Activated naive CD4-positive, alpha-beta T cell treated with anti-CD3 and anti-CD28 coated beads, Interleukin-2, amount 50 U/mL, for 16 hours (primary cell): ENCODE data around the gene IL27RA.

Source experiments
- DNase-seq: peaks from one replicate; pipeline ENCODE4 v3.0.0-alpha.2; 2020

The IL27RA gene

DNA sequence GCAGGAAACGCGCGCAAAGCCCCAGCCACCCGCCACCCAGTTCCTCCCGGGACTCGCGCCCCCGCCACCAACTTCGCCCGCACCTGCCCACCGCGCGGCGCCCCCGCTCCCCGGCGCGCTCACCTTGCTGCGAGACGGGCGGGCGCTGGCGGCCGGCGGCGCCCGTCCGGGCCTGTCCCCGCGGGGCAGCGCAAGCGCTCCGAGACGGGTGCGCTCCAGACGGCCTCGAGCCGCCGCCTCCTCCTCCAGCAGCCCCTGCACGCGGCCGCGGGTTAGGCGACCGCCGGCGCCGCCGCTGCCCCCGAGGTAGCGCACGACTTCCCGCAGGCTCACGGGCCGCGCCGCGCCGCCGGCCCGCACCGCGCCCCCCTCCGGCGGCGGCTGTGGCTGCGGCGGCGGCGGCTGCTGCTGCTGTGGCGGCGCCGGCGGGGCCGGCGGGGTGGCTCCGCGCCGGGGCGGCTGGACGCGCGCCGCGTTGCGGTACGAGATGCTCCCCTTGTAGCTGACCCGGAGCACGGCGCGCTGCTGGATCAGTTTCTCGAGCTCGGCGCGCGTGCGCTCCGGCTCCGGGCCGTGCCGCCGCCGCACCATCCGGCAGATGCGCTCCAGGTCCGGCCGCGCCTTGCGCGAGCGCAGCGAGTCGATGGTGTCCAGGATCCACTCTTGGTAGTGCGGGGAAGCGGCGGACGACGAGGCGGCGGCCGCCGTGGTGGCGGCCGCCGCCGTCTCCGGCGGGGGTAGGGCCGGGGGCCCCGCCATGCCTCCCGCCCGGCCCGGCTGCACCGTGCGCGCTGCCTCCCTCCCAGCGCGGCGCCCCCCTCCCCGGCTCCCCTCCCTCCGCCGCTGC is 58.3 kb downstream of the IL27RA start:
- DNase-seq = peak; percentile 64

DNA sequence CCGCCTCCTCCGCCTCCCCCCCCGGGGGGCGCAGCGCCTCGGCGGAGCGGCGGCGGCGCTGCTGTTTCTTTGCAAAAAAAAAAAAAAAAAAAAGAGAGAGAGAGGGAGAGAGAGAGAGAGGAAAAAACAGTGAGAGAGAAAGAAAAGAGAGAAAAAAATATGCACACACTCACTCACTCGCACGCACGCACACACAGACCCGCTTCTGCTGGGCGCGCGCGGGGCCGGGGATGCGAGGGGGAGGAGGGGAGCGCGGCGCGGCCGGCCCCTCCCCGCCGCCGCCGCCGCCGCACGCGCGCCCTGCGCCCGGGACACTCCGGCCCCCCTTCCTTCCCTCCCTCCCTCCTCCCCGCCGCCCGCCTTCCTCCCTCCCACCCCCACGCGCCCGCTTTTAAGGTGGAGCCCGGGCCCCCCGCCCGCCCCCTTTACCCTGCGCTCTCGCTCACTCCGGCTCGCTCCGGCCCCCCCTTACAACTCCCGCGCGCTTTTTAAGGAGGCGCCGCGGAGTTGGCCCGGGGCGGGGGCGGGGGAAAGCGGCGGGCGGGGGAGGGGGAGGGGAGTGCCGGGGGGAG is 59.0 kb downstream of the IL27RA start, which contains the start of gene SAMD1:
Gene SAMD1, minus strand, starts transcription at position 243 of the 572 bp plus-strand sequence.
- DNase-seq = peak; percentile 87

GRCh38 chr19:14091081-14091812 is 59.7 kb downstream of the IL27RA start:
- DNase-seq = peak; percentile 67

DNA sequence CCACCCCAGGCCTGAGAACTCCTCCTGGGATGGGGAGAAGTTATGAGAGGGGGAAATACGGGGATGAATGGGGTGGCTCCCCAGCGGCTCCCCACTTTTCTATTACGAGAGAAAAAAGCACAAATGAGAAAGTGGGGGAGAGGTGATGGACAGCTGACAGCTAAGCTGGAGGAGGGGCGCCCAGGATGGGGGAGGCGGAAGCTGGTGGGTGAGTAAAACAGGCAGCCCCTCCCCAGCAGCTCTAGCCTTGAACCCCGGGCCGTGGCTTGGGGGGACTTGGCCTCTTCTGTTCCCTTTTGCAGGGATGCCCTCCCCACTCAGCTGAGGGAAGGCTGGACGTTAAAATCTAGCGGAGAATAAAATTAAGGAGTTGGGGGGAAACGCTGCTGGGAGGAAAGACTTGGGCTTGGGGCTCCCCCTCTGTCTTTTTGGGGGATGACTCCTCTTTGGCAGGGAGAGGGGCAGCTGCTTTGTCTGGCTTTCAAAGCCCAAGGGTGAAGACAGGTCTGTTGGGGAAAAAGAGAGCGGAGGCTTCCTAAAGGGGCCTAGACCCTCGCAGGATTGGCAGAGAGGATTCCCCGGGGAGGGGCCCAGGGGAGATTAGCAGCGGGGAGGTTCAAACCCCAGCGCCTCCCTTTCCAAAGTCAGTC is 60.4 kb downstream of the IL27RA start:
- DNase-seq = peak; percentile 51

GRCh38 chr19:14093117-14093823 is 61.7 kb downstream of the IL27RA start:
- no peak for DNase-seq

GRCh38 chr19:14094854-14095253 is 63.3 kb downstream of the IL27RA start:
- DNase-seq = no peak

- DNase-seq = no peak
Measured at GRCh38 chr19:14096272-14096992, 64.9 kb downstream of the IL27RA start.

DNA sequence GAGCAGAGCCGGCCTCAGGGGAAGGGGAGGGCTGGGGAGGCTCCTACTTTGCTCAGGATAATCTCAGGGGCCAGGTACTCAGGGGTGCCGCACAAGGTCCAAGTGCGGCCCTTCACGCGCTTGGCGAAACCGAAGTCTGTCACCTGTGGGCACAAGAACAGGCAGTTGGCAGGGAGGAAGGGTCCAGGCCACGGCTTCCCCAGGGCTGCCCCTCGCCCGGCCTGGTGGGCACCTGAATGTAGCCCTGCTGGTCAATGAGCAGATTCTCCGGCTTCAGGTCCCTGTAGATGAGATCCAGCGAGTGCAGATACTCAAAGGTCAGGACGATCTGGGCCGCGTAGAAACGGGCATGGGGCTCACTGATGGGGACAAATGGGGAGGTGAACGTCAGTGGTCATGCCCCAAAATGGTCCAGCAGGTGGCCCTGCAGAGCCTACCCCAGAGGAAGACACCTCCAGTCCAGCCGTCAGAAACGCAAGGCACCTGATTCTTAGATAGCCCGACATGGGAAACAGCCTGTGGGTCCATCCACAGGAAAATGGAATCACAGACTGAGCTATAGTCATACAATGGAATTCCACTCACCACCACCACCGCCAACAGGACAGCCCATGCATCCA is 66.1 kb downstream of the IL27RA start:
- no peak for DNase-seq

DNA sequence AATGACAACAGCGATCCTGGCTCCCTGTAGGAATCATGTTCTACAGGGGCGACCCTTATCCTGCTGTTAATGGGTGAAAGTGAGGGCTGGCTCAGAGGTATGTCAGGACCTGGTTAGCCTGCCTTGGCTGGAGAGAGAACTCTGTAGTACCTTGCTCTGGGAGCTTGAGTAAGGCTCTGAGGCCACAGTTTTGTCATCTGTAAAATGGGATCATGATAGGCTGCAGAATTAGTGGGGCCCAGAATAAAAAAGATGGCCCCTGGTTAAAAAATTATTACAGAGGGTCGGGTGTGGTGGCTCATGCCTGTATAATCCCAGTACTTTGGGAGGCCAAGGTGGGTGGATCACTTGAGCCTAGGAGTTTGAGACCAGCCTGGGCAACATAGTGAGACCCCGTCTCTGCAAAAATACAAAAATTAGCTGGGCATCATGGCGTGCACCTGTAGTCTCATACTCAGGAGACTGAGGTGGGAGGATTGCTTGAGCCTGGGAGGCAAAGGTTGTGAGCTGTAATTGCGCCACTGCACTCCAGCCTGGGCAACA is 69.5 kb downstream of the IL27RA start:
- no peak for DNase-seq

DNA sequence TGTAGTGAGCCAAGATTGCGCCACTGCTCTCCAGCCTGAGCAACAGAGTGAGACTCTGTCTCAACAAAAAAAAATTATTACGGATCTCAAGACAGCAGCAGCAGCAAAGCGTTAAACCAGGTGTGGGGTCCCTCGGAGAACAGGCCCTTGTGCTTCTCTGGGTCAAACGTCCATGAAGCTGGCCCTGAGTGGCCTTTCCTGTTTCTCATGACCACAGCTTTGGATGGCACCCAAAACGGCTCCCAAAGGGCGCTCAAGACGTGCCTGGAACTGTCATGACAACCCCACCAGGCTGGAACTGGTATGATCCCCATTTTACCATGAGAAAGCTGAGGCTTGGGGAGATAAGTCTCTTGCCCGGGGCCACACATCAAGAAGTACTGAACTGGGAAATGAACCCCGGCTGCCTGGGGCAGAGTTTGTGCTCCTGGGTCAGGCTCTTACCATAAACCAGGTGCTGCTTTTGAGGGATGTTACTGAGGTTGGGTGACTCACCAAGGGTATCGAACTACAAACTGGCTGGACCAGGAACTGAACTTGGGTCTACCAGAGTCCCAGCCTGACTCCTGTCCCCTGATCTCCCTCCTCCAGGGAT is 70.6 kb downstream of the IL27RA start:
- no peak for DNase-seq

GRCh38 chr19:14102756-14103155 is 71.2 kb downstream of the IL27RA start:
- no peak for DNase-seq
